Activated T-helper 2 cell treated with anti-CD3 and anti-CD28 coated beads, Interferon-gamma antibody, Interleukin-2, Interleukin-4, amounts not matched to agents 10 μg/mL and 5 μg/mL and 100 μg/mL, durations not matched to agents 14 hours and 24 hours and 36 hours (primary cell): ENCODE data around the gene BICDL2. TPM values are rescaled to one million over a fixed set of nuclear protein-coding genes. Genes with fewer than 3 reads are reported as not detected.
"Not testable (repeated sequence)": the region's sequence is repeated elsewhere in the genome, so short reads cannot be mapped to it uniquely, and the experiment has no call there.

Experiments used
- DNase-seq: peaks from one replicate; pipeline ENCODE4 v3.0.0; 2021; ENCODE audit warnings: low spot score
- H3K27ac Mint-ChIP-seq: one replicate; pipeline ENCODE4 v1.8.0; 2021; ENCODE audit warnings: mixed read lengths
- H3K27me3 Mint-ChIP-seq: one replicate; pipeline ENCODE4 v1.8.0; 2021; ENCODE audit warnings: low read depth, mixed read lengths
- H3K36me3 Mint-ChIP-seq: one replicate; pipeline ENCODE4 v1.8.0; 2021; ENCODE audit warnings: low read depth, mixed read lengths
- H3K4me1 Mint-ChIP-seq: one replicate; pipeline ENCODE4 v1.8.0; 2021; ENCODE audit warnings: low read depth, mixed read lengths
- H3K4me3 Mint-ChIP-seq: one replicate; pipeline ENCODE4 v1.8.0; 2021; ENCODE audit warnings: low read depth, mild to moderate bottlenecking, moderate library complexity, mixed read lengths
- H3K9me3 Mint-ChIP-seq: one replicate; pipeline ENCODE4 v1.8.0; 2021; ENCODE audit warnings: mixed read lengths
- intact Hi-C: fragments of 100-400 bp; cut with micrococcal nuclease; formaldehyde crosslinking; loops from one replicate; pipeline ENCODE4 v1.15.1; 2023
- total RNA-seq: library from RNA; stranded (reverse); gene quantifications from 2 replicates; pipeline ENCODE4 v1.2.3, GENCODE V29; 2022

The BICDL2 gene
- 0.71 and 0.84 TPM in 2 replicates for total RNA-seq

GRCh38 chr16:3036726-3037315 lies at the start of gene BICDL2:
Gene BICDL2, minus strand, starts transcription at chr16:3036944. Its CDS starts 1,448 bp downstream, at chr16:3035496.
- Mint-ChIP-seq H3K27me3 (peaks cover 68% of the 10 kb centered on the region), H3K4me3 (no peak within 1 kb of the TSS), H3K4me1 (peaks cover 5% of the 10 kb centered on the region), H3K9me3 (no peaks in the 10 kb centered on the region), H3K27ac (no peak within 1 kb of the TSS), H3K36me3 (no peaks in the 10 kb centered on the region)
- intact Hi-C loops, result no loop called here
- no peak for DNase-seq

- Mint-ChIP-seq H3K27ac (peak overlapping the region; percentile 55), H3K4me3 (peak overlapping the region; percentile 68)
These were observed 49.3 kb upstream of the BICDL2 start for GRCh38 chr16:3085868-3086595.

GRCh38 chr16:3084969-3085670 lies 48.4 kb upstream of the BICDL2 start:
- DNase-seq, result no peak
- H3K9me3 Mint-ChIP-seq, result peaks cover 7% of the 10 kb centered on the region
- peaks cover 39% of the 10 kb centered on the region for H3K4me1 Mint-ChIP-seq
- intact Hi-C loops, result no loop called here
- H3K27ac Mint-ChIP-seq, result peak overlapping the region; percentile 64
- peaks cover 21% of the 10 kb centered on the region for H3K36me3 Mint-ChIP-seq
- peak overlapping the region; percentile 58 for H3K4me3 Mint-ChIP-seq
- H3K27me3 Mint-ChIP-seq, result no peaks in the 10 kb centered on the region

More at GRCh38 chr16:3085868-3086595, 49.3 kb upstream of the BICDL2 start:
- intact Hi-C loops, result no loop called here
- Mint-ChIP-seq H3K27me3 (no peaks in the 10 kb centered on the region), H3K4me1 (peaks cover 37% of the 10 kb centered on the region), H3K36me3 (peaks cover 12% of the 10 kb centered on the region), H3K9me3 (peaks cover 3% of the 10 kb centered on the region)
- no peak for DNase-seq

GRCh38 chr16:3084491-3084890 lies 47.7 kb upstream of the BICDL2 start:
- intact Hi-C loops, result no loop called here
- Mint-ChIP-seq H3K36me3 (peaks cover 27% of the 10 kb centered on the region), H3K4me3 (no peak overlapping the region), H3K4me1 (peaks cover 43% of the 10 kb centered on the region), H3K9me3 (peaks cover 13% of the 10 kb centered on the region), H3K27me3 (no peaks in the 10 kb centered on the region), H3K27ac (no peak overlapping the region)
- DNase-seq, result no peak

GRCh38 chr16:3083408-3083807 lies 46.7 kb upstream of the BICDL2 start:
- Mint-ChIP-seq H3K36me3 (peaks cover 37% of the 10 kb centered on the region), H3K9me3 (peaks cover 16% of the 10 kb centered on the region), H3K4me1 (peaks cover 51% of the 10 kb centered on the region)
- H3K27me3 Mint-ChIP-seq, H3K27ac Mint-ChIP-seq, H3K4me3 Mint-ChIP-seq, intact Hi-C loops, DNase-seq: not testable (repeated sequence)

GRCh38 chr16:3081957-3082356 lies 45.2 kb upstream of the BICDL2 start:
- H3K4me3 Mint-ChIP-seq, DNase-seq, intact Hi-C loops, H3K27ac Mint-ChIP-seq, H3K27me3 Mint-ChIP-seq: not testable (repeated sequence)
- peaks cover 24% of the 10 kb centered on the region for H3K9me3 Mint-ChIP-seq
- peaks cover 55% of the 10 kb centered on the region for H3K4me1 Mint-ChIP-seq
- peaks cover 50% of the 10 kb centered on the region for H3K36me3 Mint-ChIP-seq

GRCh38 chr16:3080024-3080423 lies 43.3 kb upstream of the BICDL2 start:
- Mint-ChIP-seq H3K27me3 (no peaks in the 10 kb centered on the region), H3K9me3 (peaks cover 24% of the 10 kb centered on the region), H3K4me3 (no peak overlapping the region), H3K27ac (peak overlapping the region; percentile 29), H3K4me1 (peaks cover 59% of the 10 kb centered on the region), H3K36me3 (peaks cover 57% of the 10 kb centered on the region)
- no peak for DNase-seq
- intact Hi-C loops, result no loop called here

- H3K4me3 Mint-ChIP-seq, result peak overlapping the region; percentile 59
- H3K9me3 Mint-ChIP-seq, result peaks cover 24% of the 10 kb centered on the region
- peaks cover 48% of the 10 kb centered on the region for H3K36me3 Mint-ChIP-seq
- intact Hi-C loops, result no loop called here
- DNase-seq, result no peak
- no peaks in the 10 kb centered on the region for H3K27me3 Mint-ChIP-seq
- H3K27ac Mint-ChIP-seq, result peak overlapping the region; percentile 100
- peaks cover 73% of the 10 kb centered on the region for H3K4me1 Mint-ChIP-seq
These were observed 39.8 kb upstream of the BICDL2 start for GRCh38 chr16:3076577-3076976.

GRCh38 chr16:3075946-3076345 lies 39.2 kb upstream of the BICDL2 start:
- intact Hi-C loops, result loop anchor here (1.0 to 2.0 kb wide), 3 partner anchors 9 to 25 kb away; no protein-coding TSS in a partner anchor
- peak overlapping the region; percentile 34 for H3K4me3 Mint-ChIP-seq
- DNase-seq, H3K27me3 Mint-ChIP-seq: not testable (repeated sequence)
- peaks cover 44% of the 10 kb centered on the region for H3K36me3 Mint-ChIP-seq
- peaks cover 20% of the 10 kb centered on the region for H3K9me3 Mint-ChIP-seq
- H3K4me1 Mint-ChIP-seq, result peaks cover 74% of the 10 kb centered on the region
- H3K27ac Mint-ChIP-seq, result peak overlapping the region; percentile 100

- intact Hi-C loops, result loop anchor here (1.0 to 2.0 kb wide), 3 partner anchors 8 to 25 kb away; no protein-coding TSS in a partner anchor
- Mint-ChIP-seq H3K27ac (peak overlapping the region; percentile 100), H3K9me3 (peaks cover 17% of the 10 kb centered on the region), H3K27me3 (no peaks in the 10 kb centered on the region), H3K4me1 (peaks cover 71% of the 10 kb centered on the region), H3K4me3 (peak overlapping the region; percentile 81), H3K36me3 (peaks cover 40% of the 10 kb centered on the region)
- DNase-seq, result no peak
These were observed 38.8 kb upstream of the BICDL2 start for GRCh38 chr16:3075523-3075915.

- H3K4me3 Mint-ChIP-seq, result peak overlapping the region; percentile 81
- peaks cover 75% of the 10 kb centered on the region for H3K4me1 Mint-ChIP-seq
- peak; percentile 90 for DNase-seq
- H3K36me3 Mint-ChIP-seq, result peaks cover 39% of the 10 kb centered on the region
- no peaks in the 10 kb centered on the region for H3K27me3 Mint-ChIP-seq
- peaks cover 15% of the 10 kb centered on the region for H3K9me3 Mint-ChIP-seq
- peak overlapping the region; percentile 100 for H3K27ac Mint-ChIP-seq
- intact Hi-C loops, result loop anchor here (1.0 to 2.0 kb wide), 3 partner anchors 8 to 26 kb away; no protein-coding TSS in a partner anchor
These were observed 38.2 kb upstream of the BICDL2 start for GRCh38 chr16:3074860-3075522.

GRCh38 chr16:3073448-3073847 lies 36.7 kb upstream of the BICDL2 start:
- Mint-ChIP-seq H3K9me3 (peaks cover 8% of the 10 kb centered on the region), H3K27ac (peak overlapping the region; percentile 100), H3K4me1 (peaks cover 76% of the 10 kb centered on the region), H3K4me3 (peak overlapping the region; percentile 81), H3K36me3 (peaks cover 39% of the 10 kb centered on the region), H3K27me3 (no peaks in the 10 kb centered on the region)
- DNase-seq, result no peak
- intact Hi-C loops, result no loop called here
